ENCODE results near the gene PTPRN2. TPM values are rescaled to one million over a fixed set of nuclear protein-coding genes. Genes with fewer than 3 reads are reported as not detected.

Gene PTPRN2
- polyA plus RNA-seq, 3 donors, result 6.8 to 7.9 (median 7.2) TPM

DNA sequence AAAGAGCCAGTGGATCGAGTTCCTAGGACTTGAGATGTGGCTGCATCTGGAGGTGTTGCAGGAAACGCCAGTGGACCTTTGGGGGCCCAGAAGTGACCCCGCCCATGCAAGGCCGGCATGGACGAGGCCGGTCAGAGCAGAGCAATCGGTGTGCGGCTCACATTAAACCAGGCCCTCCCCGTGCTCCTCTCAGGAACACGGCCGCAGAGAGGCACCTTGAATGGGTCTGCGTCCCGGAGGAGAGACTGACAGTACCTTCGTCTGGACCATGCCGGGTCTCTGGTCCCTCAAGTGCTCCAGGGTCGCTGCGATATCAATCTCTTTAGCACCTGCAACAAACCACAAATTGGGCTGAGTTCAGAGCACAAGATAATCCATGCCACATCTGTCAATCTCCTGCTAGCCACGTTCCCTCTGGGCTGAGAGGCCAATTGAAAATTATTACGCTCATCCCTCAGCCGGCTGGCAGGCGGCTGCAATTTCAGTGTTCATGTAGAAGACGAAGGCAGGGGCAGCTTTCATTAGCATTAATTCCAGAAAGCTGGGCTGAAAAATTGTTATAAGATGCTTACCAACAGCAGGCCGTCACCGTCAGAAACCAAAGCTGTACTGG lies 1038.8 kb downstream of the PTPRN2 start:
- DNase-seq (ENCODE audit: low read depth in 3 of 3, low spot score in 2 of 3), result no peak

DNA sequence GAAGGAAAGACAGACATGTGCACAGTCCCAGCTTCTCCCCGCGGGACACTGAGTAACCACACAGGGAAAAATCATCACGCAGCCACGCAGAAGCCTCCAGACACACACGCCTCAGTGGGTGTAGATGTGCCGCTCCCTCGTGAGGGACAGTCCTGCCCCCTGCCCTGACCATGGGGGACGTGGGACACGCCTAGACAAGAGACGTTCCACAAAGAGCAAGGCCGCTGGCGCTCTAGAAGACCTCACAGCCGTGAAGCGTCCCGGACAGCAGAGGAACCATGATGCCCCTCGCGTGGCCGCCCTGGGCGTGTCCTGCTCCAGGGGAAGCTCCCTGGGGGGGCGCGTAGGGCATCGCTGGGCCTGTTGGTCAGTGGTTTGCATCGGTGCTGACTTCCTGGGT lies 1040.0 kb downstream of the PTPRN2 start:
- no peak for DNase-seq (ENCODE audit: low read depth in 3 of 3, low spot score in 2 of 3)

DNA sequence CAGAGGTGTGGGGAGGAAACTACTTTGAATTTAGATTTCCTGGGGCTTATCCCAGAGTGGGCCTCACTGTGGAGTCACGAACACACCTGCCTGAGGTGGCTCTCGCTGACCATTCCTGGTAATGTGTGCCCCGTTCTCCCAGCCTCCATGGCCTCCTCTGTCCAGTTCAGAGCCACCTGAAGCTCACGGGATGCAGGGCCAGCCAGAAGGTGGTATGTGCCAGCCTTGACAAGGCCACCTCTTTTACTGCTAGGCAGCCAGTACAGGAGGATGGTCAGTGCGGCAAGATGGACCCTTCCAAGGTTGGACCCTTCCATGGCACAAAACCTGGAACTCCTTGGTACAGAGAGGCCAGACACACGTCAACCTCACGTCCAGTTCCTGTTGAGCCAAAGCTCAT lies 1040.5 kb downstream of the PTPRN2 start:
- no peak for DNase-seq (ENCODE audit: low read depth in 3 of 3, low spot score in 2 of 3)

DNA sequence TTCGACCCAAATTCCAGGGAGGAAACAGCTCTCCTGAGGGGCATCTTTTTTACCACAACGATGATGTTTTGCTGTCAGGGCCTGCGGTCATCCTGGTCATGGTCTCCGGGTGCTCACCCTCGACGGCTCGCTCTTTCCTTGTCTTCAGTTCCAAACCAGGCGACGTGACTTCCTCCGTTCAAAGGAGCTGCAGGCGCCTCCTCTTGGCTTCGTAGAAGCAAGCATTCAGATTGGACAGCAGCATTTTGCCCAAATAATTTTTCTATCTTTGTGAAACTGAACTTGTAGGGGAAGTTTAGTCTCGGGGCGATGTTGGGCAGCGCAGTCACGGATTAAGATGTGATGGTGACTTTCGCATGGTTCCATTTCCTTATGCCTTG lies 1042.0 kb downstream of the PTPRN2 start:
- DNase-seq (ENCODE audit: low read depth in 3 of 3, low spot score in 2 of 3), result no peak

DNA sequence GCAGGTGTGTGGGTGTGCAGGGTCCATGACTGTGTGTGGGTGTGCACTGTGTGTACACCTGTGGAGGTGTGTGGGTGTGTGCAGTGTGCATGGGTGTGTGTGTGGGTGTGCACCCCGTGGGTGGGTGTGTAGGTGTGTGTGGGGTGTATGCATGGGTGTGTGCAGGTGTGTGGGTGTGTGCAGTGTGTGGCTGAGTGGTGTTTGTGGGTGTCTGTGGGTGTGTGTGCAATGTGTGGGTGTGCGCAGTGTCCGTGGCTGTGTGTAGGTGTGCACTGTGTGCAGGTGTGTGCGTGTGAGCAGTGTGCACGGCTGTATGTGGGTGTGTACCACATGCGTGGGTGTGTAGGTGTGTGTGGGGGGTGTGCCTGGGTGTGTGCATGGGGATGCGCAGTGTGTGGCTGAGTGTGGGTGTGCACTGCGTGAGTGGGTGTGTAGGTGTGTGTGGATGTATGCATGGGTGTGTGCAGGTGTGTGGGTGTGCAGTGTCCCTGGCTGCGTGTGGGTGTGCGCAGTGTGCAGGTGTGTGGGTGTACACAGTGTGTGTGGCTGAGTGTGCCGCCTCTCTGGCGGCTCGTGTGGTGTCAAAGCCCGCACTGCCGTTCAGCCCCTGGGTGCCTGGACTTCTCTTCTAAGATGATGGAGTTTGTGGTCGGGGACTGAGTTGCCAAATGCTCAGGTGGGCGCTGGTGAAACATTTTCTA lies 1042.5 kb downstream of the PTPRN2 start:
- no peak for DNase-seq (ENCODE audit: low read depth in 3 of 3, low spot score in 2 of 3)

DNA sequence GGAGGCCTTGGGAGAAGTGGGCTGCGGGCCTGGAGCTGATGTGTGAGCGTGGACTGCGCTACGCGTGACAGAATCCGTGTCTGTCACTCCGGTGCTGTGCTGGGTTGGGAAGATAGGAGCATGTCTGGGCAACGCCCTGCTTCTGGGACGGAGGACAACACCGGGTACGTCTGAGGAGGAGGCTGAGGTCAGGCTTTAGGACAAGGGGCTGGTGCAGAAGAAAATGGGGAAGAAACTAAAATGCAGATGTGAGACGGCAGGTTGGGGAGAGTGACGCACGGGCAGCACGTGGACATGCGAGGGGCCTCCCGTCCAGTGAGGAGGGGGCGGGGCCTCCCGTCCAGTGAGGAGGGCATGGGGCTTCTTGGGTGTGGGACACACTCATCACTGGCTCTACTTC lies 1043.4 kb downstream of the PTPRN2 start:
- DNase-seq (ENCODE audit: low read depth in 3 of 3, low spot score in 2 of 3), result no peak

DNA sequence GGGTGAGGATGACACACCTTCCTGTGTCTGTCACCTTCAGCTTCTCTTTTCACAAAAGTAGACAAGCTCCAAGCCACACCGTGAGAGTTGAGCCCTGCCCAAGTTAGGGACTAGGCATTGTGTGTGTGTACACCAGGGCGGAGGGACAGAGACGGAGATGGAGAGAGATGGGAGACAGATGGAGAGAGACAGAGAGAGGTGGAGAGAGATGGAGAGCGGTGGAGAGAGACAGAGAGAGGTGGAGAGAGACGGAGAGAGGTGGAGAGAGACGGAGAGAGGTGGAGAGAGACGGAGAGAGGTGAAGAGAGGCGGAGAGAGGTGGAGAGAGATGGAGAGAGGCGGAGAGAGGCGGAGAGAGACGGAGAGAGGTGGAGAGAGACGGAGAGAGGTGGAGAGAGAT lies 1043.8 kb downstream of the PTPRN2 start:
- no peak for DNase-seq (ENCODE audit: low read depth in 3 of 3, low spot score in 2 of 3)

DNA sequence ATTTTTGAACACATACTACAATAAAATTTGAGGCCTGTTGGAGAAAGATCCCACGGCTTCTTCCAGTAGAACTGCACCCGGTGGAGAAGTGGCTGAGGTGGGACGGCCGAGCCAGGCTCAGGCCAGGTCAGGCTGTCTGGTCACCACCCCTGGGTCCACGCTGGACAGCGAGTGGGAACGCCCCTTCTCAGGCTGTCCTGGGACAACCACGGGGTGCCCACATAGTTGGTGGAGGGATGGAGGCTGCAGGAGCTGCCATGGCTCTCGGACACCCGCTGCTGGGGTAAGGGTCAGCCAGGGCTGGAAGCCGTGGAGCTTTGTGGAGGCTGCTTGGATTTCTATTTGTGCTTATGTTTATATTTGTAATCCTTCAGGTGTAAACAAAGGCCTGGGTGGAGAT lies 1044.3 kb downstream of the PTPRN2 start:
- DNase-seq (ENCODE audit: low read depth in 3 of 3, low spot score in 2 of 3), result no peak

DNA sequence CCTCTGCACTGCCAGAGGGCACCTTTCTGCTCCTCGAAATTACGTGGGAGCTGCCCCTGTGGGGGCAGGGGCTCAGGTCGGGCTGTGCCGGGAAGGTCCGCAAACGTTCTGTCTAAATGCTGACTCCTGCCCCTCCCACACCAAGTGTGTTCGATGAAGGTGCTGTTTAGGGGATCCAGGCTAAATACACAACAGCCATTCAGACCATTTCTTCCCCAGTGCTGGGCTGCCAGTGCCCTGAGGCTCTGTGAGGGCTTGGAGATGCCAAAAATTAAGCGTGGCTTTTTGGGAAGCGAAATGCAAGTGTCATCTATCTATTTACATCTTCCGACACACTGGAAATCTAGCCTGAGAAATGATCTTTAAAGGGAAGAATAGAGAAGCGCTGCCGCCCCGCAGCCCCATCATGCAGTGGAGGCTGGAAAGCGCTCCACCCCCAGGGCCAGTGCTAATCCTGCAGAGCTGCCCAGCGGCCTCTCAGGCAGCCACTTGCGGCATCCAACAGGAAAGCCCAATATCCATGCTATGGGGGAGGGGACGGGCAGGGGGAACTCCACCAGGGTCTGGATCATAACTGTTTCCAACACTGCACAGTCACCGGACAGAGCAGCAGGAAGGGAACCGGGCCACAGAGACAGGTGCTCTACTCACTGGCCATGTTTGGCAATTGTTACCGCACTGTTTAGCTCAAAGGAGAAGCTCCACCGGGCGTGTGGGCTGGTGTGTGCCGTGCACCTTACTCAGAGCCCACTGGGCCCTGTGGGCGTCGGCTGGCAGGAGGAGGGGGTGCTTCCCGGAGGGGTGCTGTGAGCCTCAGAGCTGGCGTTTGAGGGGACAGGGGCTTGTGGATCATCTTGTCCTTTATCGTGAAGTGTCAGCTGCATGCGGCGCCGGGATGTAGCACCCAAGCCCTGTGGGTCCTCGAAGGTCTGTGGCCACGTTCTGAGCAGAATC lies 1045.3 kb downstream of the PTPRN2 start:
- DNase-seq (ENCODE audit: low read depth in 3 of 3, low spot score in 2 of 3), result no peak

DNA sequence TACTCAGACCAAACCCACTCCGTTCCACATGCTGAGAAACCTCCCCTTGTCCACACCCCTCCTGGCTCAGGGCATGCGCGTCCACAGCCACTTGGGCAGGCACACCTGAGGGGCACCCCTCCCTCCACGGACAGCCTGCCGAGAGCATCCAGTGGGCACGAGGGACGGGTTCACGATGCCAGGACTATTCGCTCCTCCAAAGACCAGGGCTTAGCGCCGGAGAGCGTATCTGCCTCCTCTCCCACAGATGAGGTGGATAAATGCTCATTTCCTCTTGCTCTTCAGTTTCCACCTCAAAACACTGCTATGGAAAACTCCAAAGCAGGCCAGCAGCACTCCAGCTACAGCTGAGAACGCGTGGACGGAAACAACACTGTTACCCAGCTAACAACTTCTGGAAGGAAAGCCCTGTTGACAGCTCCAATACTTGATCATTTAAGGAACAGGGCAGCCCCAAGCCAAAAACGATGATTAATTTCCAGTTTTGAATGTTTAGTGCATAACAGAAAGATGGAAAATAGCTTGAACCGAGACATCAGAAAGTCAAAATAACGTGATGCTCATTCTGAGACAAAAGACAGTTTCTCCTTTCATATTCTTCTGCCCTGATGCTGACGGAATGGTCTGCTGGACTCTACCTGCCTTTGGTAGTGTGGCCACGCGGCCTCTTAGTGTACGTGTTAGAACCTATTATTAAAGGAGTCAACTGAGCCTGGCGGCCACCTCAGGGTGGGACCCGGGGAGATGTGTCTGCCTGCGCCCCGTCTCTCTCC lies 1046.1 kb downstream of the PTPRN2 start:
- no peak for DNase-seq (ENCODE audit: low read depth in 3 of 3, low spot score in 2 of 3)

DNA sequence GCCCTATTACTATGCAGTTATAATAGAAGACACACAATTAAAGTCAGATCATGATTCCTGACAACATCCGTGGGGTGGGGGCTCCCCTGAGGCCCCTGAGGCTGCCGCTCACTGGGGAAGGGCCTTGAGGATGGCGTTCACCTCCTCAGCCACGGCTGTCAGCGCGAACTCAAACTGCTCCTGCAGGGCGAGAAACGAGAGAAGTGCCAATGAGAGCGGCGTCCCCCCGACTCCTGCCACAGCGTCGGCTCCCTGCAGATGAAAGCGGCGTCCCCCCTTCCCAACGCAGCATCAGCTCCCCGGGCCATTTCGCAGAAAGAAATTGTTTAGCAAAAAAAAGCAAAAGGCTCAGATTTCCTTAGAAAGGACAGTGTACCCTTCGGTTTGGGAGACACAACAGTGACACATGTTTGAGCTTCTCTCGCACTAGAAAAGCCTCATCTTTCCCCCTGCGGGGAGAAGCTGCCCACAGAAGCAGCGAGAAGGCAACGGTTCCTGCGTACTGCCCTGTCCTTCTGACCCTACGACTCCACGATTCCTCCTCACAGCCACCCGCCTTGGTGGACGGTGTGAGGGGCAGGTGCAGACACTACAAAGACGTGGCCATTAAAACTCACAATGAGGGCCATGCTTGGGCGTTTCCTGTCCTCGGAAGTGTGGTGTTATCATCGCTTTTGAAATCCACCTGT lies 1046.9 kb downstream of the PTPRN2 start:
- no peak for DNase-seq (ENCODE audit: low read depth in 3 of 3, low spot score in 2 of 3)

DNA sequence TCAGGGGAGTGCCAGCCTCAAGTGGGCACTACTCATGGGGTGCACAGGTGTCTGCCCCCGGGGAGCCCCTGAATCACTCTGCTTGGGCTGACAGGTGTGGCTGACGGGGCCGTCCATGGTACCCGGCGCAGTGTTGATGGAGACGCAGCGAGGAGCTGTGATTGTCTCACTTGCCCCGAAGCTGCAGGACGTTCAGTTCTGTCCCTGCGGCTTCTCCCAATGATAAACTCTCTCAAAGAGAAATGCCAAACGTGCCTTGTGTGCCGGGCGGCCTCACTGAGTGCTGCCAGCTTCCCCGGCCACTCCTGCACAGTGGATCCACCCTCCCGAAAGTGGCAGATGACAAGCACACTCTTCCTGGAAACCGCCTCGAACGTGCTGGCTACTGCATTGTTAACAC lies 1047.6 kb downstream of the PTPRN2 start:
- DNase-seq (ENCODE audit: low read depth in 3 of 3, low spot score in 2 of 3), result no peak

DNA sequence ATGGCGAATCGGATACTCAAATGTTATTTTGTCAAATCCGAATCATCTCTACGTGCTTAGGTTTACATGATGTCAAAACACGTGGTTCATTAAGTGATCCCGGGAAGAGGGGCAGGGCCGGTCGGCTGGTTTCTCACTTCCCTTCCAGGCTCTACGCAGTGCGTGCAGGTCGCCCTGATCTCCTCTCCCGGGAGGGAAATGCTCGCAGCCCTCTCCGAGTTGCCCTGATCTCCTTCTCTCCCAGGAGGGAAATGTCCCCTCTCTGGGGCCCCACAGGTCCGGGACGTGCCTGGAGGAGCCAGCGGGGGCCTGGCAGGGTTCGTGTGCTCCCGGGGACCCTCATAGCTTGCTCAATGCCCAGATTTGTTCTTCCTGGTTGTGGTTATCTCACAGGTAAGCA lies 1048.1 kb downstream of the PTPRN2 start:
- no peak for DNase-seq (ENCODE audit: low read depth in 3 of 3, low spot score in 2 of 3)

DNA sequence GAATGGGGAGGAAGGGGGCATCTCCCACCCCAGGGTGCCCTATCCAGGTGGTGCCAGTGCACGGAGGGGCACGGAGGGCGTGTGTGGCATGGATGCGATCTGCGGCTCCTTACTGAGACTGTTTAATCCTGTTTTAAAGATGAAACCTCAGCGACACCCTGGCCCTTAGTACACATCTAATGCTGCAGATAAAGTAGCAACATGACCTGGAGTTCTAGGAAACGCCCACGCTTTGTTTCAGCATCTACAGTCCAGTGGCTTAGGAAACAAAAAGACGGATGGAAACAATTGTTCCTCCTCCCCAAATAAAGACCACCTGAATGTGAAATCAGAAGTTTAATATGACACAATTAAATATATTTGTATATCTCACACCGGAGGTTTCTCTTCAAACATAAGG lies 1048.9 kb downstream of the PTPRN2 start:
- DNase-seq (ENCODE audit: low read depth in 3 of 3, low spot score in 2 of 3), result no peak

DNA sequence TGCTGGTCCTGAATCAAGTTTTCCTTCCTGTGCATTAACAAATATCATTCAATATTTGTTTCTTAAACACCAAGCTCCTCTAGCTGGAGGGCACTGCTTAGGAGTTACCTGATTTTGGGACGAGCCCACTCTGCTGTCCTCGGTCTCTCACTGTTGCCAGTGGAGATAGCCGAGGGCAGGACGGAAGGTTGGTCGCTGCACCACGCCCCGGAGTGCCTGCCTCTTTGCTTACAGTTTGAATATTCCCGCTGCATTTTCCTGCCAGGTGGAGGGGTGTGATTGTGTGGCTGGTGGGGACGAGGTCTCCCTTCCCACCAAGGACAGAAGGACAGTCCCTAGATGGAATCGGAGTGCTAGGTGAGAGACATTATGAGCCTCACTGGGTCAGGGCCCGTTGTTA lies 1049.3 kb downstream of the PTPRN2 start:
- no peak for DNase-seq (ENCODE audit: low read depth in 3 of 3, low spot score in 2 of 3)

DNA sequence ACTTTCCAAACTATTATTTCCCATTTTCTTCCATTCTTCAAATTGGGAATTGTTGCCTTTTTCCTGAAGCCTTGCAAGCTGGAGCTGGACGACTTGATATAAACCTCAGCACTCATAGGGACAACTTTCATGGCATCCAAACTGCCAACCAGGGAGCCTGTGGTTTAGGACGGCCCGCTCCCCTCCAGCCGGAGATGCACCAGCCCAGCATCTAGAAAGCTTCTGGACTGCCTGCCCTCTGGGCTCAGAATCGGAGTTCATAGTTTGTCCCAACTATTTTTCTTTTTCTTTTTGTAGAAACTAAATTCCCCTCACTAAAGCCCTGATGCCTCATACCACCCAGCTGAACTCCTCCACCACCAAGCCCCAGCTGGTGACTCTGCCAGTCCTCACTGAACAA lies 1050.6 kb downstream of the PTPRN2 start:
- DNase-seq (ENCODE audit: low read depth in 3 of 3, low spot score in 2 of 3), result no peak

DNA sequence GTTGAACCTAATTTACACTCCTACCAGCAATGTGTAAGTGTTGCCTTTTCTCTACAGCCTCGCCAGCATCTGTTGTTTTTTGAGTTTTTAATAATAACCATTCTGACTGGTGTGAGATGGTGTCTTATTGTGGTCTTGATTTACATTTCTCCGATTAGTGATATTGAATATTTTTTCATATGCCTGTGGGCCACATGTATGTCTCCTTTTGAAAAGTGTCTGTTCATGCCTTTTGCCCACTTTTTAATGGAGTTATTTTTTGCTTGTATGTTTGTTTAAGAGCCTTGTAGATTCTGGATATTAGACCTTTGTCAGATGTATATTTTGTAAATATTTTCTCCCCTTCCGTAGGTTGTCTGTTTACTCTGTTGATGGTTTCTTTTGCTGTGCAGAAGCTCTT lies 1055.6 kb downstream of the PTPRN2 start:
- no peak for DNase-seq (ENCODE audit: low read depth in 3 of 3, low spot score in 2 of 3)

DNA sequence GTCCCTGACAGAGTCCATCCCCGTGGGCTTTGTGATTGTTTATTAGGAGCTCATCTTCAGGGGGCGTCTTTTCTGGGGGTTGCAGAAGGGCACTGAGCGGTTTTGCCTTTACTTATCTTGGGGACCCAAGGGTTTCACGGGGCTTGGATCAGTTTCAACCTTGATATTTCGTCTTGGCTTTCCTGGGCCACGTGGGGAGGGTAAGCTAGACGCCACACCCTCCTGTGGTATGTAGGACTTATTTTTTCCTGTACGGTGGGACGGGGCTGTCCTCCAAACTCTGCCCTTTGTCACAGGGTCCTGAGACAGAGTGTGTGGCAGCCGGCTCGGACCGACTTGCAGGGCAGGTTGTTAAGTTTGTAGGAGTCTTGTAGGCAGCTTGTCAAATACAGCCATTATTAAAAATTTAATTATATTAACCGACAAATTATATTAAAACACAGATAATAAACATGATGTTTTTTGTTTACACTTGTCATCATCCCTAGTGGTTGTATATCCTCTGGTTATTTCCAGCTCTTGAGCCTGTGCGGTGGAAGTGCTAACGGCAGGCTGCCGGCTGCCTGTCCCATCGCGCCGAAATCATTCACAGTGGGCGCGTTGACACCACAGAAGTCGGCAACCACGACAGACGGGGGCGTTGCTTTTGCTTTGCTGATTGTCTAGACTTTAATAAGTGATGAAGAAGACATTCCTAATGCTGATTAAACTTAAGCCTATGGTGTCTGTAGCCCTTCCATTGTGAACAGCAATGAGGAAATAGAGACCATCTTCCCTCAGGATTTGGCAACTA lies 1057.7 kb downstream of the PTPRN2 start:
- no peak for DNase-seq (ENCODE audit: low read depth in 3 of 3, low spot score in 2 of 3)

DNA sequence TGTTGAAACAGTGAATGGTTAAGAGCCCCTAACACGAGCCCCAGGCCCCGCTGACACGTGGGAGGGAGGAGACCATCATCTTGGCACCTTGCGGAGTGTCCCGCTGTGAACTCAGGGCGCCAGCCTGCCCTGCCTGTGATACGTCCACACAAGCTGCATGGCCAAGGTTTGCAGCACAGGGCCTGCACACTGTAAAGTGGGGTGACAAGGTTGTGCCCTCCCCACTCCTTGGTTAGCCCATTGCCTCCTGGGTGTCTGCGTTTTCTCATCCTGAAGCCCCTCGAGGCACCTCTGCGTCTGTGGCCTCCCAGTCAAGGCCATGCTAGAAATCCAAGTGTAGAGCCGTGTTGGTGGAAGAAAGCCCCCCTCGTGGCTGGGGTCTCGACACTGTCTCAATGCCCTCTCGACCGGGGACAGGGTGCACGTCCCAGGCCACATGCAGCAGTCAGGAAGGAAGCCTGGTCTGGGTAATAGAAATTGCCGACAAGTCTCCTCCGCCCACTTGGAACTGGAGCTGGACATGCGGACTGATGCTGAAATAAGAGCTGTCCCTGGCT lies 1058.8 kb downstream of the PTPRN2 start:
- DNase-seq (ENCODE audit: low read depth in 3 of 3, low spot score in 2 of 3), result no peak

Measured in right renal cortex interstitium (tissue), 3 donors.